RWPE2 (cell line): ENCODE measurements around the gene LIPC.

Source experiments
- ATAC-seq: fragments of 200-7000 bp; cut with Tn5 transposase; 3 replicates; pipeline ENCODE4 v1.9.1; 2021; ENCODE audit warnings: low read depth
- DNase-seq: peaks from one replicate; pipeline ENCODE4 v3.0.0-alpha.2; 2020; ENCODE audit warnings: low spot score
- H3K27ac ChIP-seq: fragments of 450-650 bp; 2 replicates; pipeline ENCODE4 v1.5.1; 2017; ENCODE audit warnings: mild to moderate bottlenecking; ENCODE audit not compliant: poor library complexity, severe bottlenecking
- H3K27me3 ChIP-seq: fragments of 250-450 bp; sonication (Bioruptor Pico); 2 replicates; pipeline ENCODE4 v1.5.1; 2021; ENCODE audit warnings: mild to moderate bottlenecking, moderate library complexity; ENCODE audit not compliant: insufficient read depth, poor library complexity, severe bottlenecking
- H3K36me3 ChIP-seq: fragments of 250-450 bp; sonication (Bioruptor Pico); 2 replicates; pipeline ENCODE4 v1.5.1; 2020; ENCODE audit warnings: low read depth, mild to moderate bottlenecking, moderate library complexity
- H3K4me1 ChIP-seq: fragments of 250-450 bp; sonication (Bioruptor Pico); 2 replicates; pipeline ENCODE4 v1.5.1; 2021; ENCODE audit warnings: mild to moderate bottlenecking, moderate library complexity; ENCODE audit not compliant: insufficient read depth, poor library complexity, severe bottlenecking
- H3K4me3 ChIP-seq: fragments of 250-450 bp; sonication (Bioruptor Pico); 2 replicates; pipeline ENCODE4 v1.5.1; 2021; ENCODE audit warnings: mild to moderate bottlenecking, moderate library complexity; ENCODE audit not compliant: severe bottlenecking
- H3K9me3 ChIP-seq: fragments of 250-450 bp; sonication (Bioruptor Pico); 2 replicates; pipeline ENCODE4 v1.5.1; 2021; ENCODE audit warnings: mild to moderate bottlenecking, moderate library complexity; ENCODE audit not compliant: severe bottlenecking
- CTCF ChIP-seq: fragments of 450-650 bp; IDR thresholded peaks from one replicate; pipeline ENCODE4 v1.5.1; 2017; ENCODE audit warnings: mild to moderate bottlenecking, moderate library complexity; ENCODE audit not compliant: poor library complexity, severe bottlenecking

The LIPC gene

GRCh38 chr15:58555162-58556027, 123.6 kb downstream of the LIPC start:
- no peak for ATAC-seq
- DNase-seq = no peak
- no peak overlapping the region for H3K4me3 ChIP-seq
- no peaks in the 10 kb centered on the region for H3K27me3 ChIP-seq
- no peaks in the 10 kb centered on the region for H3K9me3 ChIP-seq
- H3K36me3 ChIP-seq = no peaks in the 10 kb centered on the region
- TF ChIP-seq CTCF = no peak
- H3K27ac ChIP-seq = no peak overlapping the region
- peaks cover 14% of the 10 kb centered on the region for H3K4me1 ChIP-seq

- TF ChIP-seq CTCF = no peak
- Histone ChIP-seq H3K27ac (no peak overlapping the region), H3K4me1 (peaks cover 13% of the 10 kb centered on the region)
Measured at GRCh38 chr15:58556028-58556361, 124.2 kb downstream of the LIPC start.

GRCh38 chr15:58556541-58556940, 124.8 kb downstream of the LIPC start:
- no peak for DNase-seq
- TF ChIP-seq CTCF = no peak
- H3K27me3 ChIP-seq = no peaks in the 10 kb centered on the region
- H3K4me1 ChIP-seq = peaks cover 7% of the 10 kb centered on the region
- H3K9me3 ChIP-seq = no peaks in the 10 kb centered on the region
- no peak overlapping the region for H3K4me3 ChIP-seq
- no peak for ATAC-seq
- no peaks in the 10 kb centered on the region for H3K36me3 ChIP-seq
- no peak overlapping the region for H3K27ac ChIP-seq

More at GRCh38 chr15:58556028-58556361, 124.2 kb downstream of the LIPC start:
- H3K27me3 ChIP-seq = no peaks in the 10 kb centered on the region
- ATAC-seq (no peak), DNase-seq (no peak)
- H3K9me3 ChIP-seq = no peaks in the 10 kb centered on the region
- no peak overlapping the region for H3K4me3 ChIP-seq
- no peaks in the 10 kb centered on the region for H3K36me3 ChIP-seq

GRCh38 chr15:58558777-58559176, 127.0 kb downstream of the LIPC start:
- no peaks in the 10 kb centered on the region for H3K27me3 ChIP-seq
- no peak for TF ChIP-seq CTCF
- no peaks in the 10 kb centered on the region for H3K9me3 ChIP-seq
- no peak for DNase-seq
- no peak overlapping the region for H3K4me3 ChIP-seq
- ATAC-seq = no peak
- H3K4me1 ChIP-seq = no peaks in the 10 kb centered on the region
- no peaks in the 10 kb centered on the region for H3K36me3 ChIP-seq
- H3K27ac ChIP-seq = no peak overlapping the region
